NCI-H460 (cell line): ENCODE measurements around the gene SLC13A3. TPM values are rescaled to one million over a fixed set of nuclear protein-coding genes. Genes with fewer than 3 reads are reported as not detected.
"Not testable (repeated sequence)": the region's sequence is repeated elsewhere in the genome, so short reads cannot be mapped to it uniquely, and the experiment has no call there.

Experiments used
- DNase-seq: peaks from one replicate; pipeline ENCODE4 v3.0.0-alpha.2; 2016; ENCODE audit warnings: low read depth; ENCODE audit errors: extremely low read depth
- total RNA-seq: library from RNA; depleted of rRNA; stranded (reverse); fragments of >200 nt; shearing (Covaris generic); gene quantifications from 2 replicates; pipeline ENCODE4 v1.2.3, GENCODE V29; 2014

SLC13A3 gene
- total RNA-seq, 1 experiment from 2014 or later = not detected

DNA sequence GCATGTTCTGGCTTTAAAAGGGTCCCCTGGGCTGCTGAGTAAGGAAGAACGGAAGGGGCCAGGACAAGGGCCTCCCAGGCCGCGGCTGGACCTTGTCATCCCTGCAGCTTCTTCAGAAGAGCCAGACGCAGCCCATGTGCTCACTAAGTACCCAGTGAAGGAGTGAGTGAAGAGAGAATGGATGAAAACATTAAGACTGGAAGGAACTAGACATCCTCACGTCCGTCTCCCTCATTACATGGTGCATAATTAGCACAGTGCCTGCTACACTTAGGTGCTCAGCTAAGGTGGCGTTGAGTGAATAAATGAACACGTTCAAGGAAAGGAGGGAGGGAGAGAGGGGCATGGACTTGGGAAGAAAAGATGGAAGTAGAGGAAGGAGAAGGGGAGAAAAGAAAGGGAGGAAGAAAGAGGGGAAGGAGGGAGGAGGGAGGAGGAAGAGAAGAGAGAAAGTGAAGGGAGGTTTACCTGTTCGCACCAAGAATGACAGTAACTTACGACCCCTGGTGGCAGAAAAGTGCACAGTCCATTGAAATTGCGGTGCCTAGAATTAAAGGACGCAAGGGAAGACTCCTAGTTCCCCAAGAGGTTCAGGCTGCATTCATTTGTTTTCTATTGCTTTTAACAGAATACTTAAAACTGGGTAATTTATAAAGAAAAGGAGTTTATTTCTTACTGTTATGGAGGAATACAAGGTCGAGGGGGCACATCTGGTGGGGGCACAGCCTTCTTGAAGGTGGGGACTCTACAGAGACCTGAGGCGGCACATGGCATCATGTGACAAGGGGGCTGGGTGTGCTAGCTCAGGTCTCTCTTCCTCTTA, 30.0 kb upstream of the SLC13A3 start:
- DNase-seq = peak; percentile 54

- no peak for DNase-seq
Observed at GRCh38 chr20:46680684-46681031, 29.4 kb upstream of the SLC13A3 start.

GRCh38 chr20:46678516-46678915, 27.3 kb upstream of the SLC13A3 start:
- no peak for DNase-seq

DNA sequence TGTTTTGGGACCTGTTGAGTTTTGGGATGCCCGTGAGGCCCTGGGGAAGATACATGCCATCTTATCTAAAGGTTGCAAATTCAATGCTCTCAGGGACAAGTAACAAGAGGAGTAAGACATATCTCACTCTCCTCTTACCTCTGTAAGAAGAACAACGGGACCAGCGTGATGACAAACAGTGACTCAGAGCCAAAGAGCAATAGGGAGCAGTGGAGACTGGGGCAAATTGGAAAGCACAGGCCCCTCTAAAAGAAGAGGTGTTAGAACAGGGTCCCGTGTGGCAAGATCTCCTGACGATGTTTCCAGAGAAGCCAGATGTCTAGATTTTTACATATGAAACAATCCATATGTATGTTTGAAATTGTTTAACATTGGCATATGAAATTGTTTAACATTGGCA, 26.3 kb upstream of the SLC13A3 start:
- no peak for DNase-seq

DNA sequence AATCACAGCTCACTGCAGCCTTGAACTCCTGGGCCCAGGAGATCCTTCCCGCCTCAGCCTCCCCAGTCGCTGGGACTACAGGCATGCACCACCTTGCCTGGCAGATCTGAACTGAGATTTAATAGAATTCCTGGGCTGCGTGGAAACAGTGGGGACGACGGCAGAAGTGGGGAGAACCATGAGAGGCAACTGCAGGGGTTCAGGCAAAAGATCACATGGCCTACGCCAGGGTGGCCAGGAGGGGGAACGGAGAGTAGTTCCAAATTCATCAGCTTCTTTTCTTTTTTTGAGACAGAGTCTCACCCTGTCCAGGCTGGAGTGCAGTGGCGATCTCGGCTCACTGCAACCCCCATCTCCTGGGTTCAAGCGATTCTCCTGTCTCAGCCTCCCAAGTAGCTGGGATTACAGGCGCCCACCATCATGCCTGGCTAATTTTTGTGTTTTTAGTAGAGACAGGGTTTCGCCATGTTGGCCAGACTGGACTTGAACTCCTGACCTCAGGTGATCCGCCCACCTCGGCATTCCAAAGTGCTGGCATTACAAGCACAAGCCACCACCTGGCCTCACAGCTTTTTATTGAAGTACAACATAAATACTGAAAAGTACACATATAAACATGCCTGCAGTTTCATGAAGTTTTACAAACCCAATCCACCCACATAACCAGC, 25.5 kb upstream of the SLC13A3 start:
- not testable (repeated sequence) for DNase-seq

DNA sequence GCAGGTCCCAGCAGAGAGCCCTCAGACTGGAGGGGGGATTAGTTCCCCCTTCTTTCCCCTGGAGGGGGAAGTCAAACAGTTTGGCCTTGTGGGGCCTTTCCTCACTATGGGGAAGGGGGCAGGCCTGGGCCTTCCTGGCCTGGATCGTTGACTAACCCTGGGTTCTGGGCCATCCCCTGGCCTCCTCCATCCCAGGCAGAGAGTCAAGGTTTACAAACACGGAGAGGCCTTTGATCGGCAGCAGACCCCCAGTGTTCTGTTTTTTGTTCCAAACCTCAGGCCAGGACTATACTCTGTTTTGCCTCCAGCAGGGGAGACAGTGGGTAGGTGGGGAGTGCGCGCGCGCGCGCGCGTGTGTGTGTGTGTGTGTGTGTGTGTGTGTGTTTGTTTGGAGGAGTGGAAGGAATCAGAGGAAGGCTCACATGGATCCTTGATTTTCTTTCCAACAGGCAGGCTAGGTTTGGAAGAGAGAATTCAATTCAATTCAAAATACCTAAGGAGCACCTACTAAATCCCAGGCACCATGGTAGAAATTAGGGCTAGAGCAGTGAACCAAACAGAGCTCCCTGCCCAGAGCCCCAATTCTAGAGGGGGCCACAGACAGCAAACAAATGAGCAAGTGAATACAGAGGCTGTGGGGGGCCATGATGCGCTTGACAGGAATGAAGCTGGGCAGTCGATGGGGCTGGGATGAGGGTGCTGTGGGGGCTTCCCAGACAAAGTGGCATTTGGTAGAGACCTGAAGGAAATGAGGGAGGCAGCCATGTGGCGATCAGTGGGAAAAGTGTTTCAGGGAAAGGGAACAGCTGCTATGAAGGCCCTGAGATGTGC, 23.2 kb upstream of the SLC13A3 start:
- no peak for DNase-seq

- no peak for DNase-seq
Observed at GRCh38 chr20:46673394-46674252, 22.4 kb upstream of the SLC13A3 start.

- no peak for DNase-seq
Observed at GRCh38 chr20:46672543-46673148, 21.4 kb upstream of the SLC13A3 start.

- no peak for DNase-seq
Observed at GRCh38 chr20:46671866-46672542, 20.7 kb upstream of the SLC13A3 start.

- DNase-seq = no peak
Observed at GRCh38 chr20:46670585-46671584, 19.6 kb upstream of the SLC13A3 start.

DNA sequence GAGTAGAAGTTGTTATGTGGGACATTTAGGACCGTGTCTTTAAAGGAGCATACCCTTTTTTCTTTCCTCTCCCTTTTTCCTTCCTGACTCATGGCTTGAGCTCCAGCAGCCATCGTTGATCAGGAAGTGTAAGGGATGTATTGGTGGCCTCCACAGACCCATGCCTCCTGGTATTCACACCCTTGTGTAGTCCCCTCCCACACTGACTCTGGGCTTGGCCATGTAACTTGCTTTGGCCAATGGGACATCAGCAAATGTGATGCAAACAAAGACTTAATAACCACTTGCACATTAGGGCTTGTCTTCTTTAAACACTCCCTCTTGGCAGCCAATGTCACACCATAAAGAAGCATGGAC, 18.9 kb upstream of the SLC13A3 start:
- DNase-seq = no peak

DNA sequence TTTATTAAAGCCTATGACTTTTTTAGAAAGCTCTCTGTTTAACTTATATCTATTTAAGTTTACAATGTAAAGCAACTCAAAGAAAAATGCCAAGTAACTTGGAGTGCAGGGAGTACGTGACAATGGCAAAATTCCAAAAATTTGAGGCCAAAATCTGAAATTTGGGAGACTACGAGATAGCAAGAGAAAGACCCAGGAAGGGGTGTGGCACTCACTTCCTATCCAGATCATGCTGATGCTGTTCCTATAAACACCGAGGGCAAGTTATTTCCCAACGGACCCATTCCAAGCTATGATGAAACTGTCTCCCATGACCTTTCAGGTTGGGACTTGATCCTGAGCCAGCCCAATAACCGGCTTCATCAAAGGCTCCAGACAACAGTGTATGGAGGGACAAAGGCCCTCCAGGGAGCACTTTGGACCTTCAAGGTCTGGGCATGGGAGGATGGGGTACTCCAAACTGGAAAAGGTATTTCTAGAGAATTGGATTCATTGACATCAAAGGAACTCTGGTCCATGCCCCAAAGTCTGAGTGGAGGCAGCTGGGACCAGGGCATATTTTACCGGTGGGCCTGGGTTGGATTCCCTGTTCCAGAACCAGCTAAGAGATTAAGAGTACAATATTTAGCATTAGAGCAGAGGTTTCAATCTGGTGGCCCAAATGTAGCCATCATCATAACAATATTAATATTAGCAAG, 15.7 kb upstream of the SLC13A3 start:
- no peak for DNase-seq

DNA sequence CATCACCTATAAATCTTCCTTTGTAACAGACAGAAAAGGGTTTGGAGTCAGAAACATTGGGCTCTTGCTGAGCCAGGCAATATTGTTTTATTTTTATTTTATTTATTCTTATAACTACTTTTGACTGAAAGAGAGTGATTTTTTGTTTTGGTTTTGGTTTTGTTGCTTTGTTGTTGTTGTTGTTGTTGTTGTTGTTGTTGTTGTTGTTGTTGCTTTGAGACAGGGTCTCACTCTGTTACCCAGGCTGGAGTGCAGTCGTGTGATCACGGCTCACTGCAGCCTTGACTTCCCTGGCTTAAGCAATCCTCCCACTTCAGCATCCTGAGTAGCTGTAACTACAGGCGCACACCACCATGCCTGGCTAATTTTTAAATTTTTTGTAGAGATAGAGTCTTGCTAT, 15.0 kb upstream of the SLC13A3 start:
- no peak for DNase-seq

DNA sequence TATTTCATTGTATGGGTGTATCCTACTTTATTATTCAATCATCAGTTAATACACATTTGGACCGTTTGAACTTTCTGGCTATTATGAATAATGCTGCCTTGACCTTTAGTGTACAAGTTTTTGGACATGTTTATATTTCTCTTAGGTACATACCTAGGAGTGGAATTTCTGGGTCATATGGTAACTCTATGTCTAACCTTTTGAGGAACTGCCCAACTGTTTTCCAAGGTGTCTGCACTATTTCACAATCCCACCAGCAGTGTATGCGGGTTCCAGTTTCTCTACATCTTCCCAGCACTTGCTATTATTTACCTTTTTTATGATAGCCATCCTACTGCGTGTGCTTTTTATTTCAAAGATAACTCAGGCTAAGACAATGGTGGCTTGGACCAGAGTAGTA, 14.3 kb upstream of the SLC13A3 start:
- DNase-seq = no peak

- DNase-seq = no peak
Observed at GRCh38 chr20:46663531-46663930, 12.3 kb upstream of the SLC13A3 start.

DNA sequence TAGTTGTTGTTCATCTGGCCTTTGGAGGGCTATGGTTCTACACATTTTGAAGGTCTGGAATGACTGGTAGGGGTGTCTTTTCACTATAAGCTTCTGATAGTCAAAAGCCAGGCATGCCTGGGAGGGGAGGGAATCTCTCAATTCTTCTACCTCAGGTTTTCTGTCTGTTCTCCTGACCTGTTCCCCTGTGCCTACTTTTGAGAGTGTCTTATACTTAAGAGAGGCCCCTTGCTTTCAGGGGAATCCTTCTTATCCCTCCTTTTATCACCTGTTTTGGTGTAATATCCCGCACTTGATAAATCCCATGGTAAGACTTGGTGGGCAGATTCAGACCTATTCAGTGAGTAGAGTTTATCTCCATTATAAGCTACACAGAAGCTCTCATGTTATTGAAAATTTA, 10.4 kb upstream of the SLC13A3 start:
- no peak for DNase-seq

DNA sequence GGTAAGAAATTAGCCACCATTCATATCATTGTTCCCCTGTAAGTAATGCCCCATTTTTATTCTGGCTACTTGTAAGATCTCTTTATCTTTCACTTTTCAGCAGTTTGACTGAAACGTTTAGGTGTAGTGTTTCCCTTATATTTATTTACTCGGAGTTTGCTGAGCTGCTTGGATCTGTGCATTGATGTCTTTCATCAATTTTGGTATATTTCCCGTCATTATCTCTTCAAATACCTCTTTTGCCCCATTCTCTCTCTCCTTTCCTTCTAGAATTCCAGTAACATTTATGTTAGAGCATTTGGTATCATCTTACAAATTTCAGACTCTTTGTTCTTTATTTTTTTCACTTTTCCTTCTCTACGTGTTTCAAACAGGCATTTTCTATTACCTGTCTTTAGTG, 9.2 kb upstream of the SLC13A3 start:
- no peak for DNase-seq

DNA sequence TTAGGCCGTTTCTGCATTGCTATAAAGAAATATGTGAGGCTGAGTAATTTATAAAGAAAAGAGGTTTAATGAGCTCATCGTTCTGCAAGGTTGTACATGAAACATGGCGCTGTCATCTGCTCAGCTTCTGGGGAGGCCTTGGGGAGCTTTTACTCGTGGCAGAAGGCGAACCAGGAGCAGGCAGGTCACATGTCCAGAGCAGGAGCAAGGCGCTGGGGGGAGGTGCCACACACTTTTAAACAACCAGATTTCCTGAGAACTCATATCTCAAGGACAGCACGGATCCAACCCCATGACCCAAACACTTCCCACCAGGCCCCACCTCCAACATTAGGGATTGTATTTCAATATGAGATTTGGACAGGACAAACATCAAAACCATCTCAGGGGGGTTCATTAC, 6.4 kb upstream of the SLC13A3 start:
- DNase-seq = no peak
